WERI-Rb-1 (cell line): ENCODE results near the gene DNAH5.

ENCODE experiments used
- DNase-seq: peaks from one replicate; pipeline ENCODE4 v3.0.0-alpha.2; 2020
- H3K27ac ChIP-seq: fragments of 250-450 bp; sonication (Bioruptor Pico); 2 replicates; pipeline ENCODE4 v1.5.1; 2020; ENCODE audit warnings: mild to moderate bottlenecking, moderate library complexity
- H3K27me3 ChIP-seq: fragments of 250-450 bp; sonication (Bioruptor Pico); 2 replicates; pipeline ENCODE4 v1.5.1; 2021; ENCODE audit warnings: mild to moderate bottlenecking, low read depth, moderate library complexity; ENCODE audit not compliant: insufficient read depth, severe bottlenecking
- H3K36me3 ChIP-seq: fragments of 250-450 bp; sonication (Bioruptor Pico); 2 replicates; pipeline ENCODE4 v1.5.1; 2020; ENCODE audit warnings: mild to moderate bottlenecking, moderate library complexity
- H3K4me3 ChIP-seq: 2 replicates; pipeline ENCODE4 v1.5.1; 2011; ENCODE audit warnings: low read depth, mild to moderate bottlenecking, control low read depth, low read length
- H3K9me3 ChIP-seq: fragments of 250-450 bp; sonication (Bioruptor Pico); 2 replicates; pipeline ENCODE4 v1.5.1; 2021; ENCODE audit warnings: mild to moderate bottlenecking, moderate library complexity; ENCODE audit not compliant: severe bottlenecking
- CTCF ChIP-seq: IDR thresholded peaks from 2 replicates; pipeline ENCODE4 v1.5.1; 2011; ENCODE audit warnings: low read depth, mild to moderate bottlenecking, control low read depth, inconsistent platforms, low read length

The DNAH5 gene

GRCh38 chr5:13780081-13780480 is 164.4 kb downstream of the DNAH5 start:
- DNase-seq: no peak
- no peak for TF ChIP-seq CTCF
- H3K27ac ChIP-seq: no peak overlapping the region
- H3K36me3 ChIP-seq: no peaks in the 10 kb centered on the region
- H3K9me3 ChIP-seq: no peaks in the 10 kb centered on the region
- H3K4me3 ChIP-seq: no peak overlapping the region
- no peaks in the 10 kb centered on the region for H3K27me3 ChIP-seq

GRCh38 chr5:13773649-13774048 is 170.8 kb downstream of the DNAH5 start:
- no peak for DNase-seq
- Histone ChIP-seq H3K27me3 (no peaks in the 10 kb centered on the region), H3K27ac (no peak overlapping the region), H3K36me3 (no peaks in the 10 kb centered on the region), H3K9me3 (no peaks in the 10 kb centered on the region), H3K4me3 (no peak overlapping the region)
- TF ChIP-seq CTCF: no peak

GRCh38 chr5:13771011-13771571 is 173.4 kb downstream of the DNAH5 start:
- DNase-seq: no peak
- H3K4me3 ChIP-seq: no peak overlapping the region
- H3K36me3 ChIP-seq: no peaks in the 10 kb centered on the region
- H3K9me3 ChIP-seq: no peaks in the 10 kb centered on the region
- TF ChIP-seq CTCF: no peak
- H3K27ac ChIP-seq: no peak overlapping the region
- no peaks in the 10 kb centered on the region for H3K27me3 ChIP-seq

DNA sequence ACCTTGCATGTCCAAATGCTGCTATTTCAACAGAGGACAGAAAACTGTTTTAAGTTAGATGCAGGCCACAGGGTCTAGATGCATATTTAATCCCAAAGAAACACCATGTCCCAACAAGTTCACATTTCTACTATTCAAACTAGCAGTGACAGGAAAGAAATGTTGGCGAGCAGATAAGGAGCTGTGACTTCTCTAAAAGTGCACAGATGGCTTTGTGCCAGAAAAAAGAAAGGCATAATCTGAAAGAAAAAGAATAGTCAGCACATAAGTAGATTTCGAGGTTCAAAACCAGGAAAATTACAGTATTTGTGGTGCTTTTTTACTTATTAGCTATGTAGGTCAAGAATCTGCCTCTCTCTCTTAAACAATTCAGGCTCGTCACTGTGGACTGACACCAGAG is 178.3 kb downstream of the DNAH5 start:
- DNase-seq: no peak
- Histone ChIP-seq H3K36me3 (no peaks in the 10 kb centered on the region), H3K9me3 (no peaks in the 10 kb centered on the region), H3K4me3 (no peak overlapping the region), H3K27me3 (no peaks in the 10 kb centered on the region), H3K27ac (no peak overlapping the region)
- no peak for TF ChIP-seq CTCF

DNA sequence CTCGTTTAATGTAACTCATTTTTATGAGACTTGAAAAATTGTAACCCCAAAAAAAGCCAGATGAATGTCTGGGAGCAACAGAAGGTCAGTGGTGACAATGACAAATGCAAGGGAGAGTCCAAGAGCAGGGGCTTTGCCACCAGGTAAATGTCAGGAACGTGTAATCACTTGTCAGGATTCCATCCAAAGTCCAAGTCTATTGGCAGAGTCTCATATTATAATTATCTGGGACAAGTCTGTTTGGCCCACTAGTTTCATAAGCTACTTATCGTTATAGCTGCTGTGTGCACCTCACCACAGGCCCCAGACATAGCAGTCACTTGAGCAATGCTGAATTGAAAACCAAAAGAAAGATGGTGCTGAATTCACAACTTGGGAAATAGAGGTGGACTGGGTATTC is 180.8 kb downstream of the DNAH5 start:
- no peak for TF ChIP-seq CTCF
- no peak for DNase-seq

GRCh38 chr5:13749766-13750165 is 194.7 kb downstream of the DNAH5 start:
- H3K27me3 ChIP-seq: no peaks in the 10 kb centered on the region
- no peak for DNase-seq
- H3K4me3 ChIP-seq: no peak overlapping the region
- no peaks in the 10 kb centered on the region for H3K36me3 ChIP-seq
- no peak overlapping the region for H3K27ac ChIP-seq
- TF ChIP-seq CTCF: no peak
- H3K9me3 ChIP-seq: no peaks in the 10 kb centered on the region

More for the DNA sequence above, 180.8 kb downstream of the DNAH5 start:
- Histone ChIP-seq H3K4me3 (no peak overlapping the region), H3K27ac (no peak overlapping the region), H3K36me3 (no peaks in the 10 kb centered on the region), H3K27me3 (no peaks in the 10 kb centered on the region), H3K9me3 (no peaks in the 10 kb centered on the region)
